Endothelial cell of umbilical vein (primary cell): ENCODE measurements around the gene SERPIND1.

Experiments used
- CTCF ChIP-seq, 2 donors: IDR thresholded peaks; 1 replicate in 1 of 2; 2 replicates in 1 of 2; pipeline ENCODE4 v1.5.1; 2011; ENCODE audit warnings: low read length in 2 of 2, mild to moderate bottlenecking in 2 of 2, moderate library complexity in 2 of 2, control low read depth in 1 of 2, inconsistent platforms in 1 of 2, low read depth in 1 of 2; ENCODE audit not compliant: insufficient read depth in 1 of 2; ENCODE audit errors: extremely low read depth in 1 of 2
- EZH2 ChIP-seq: IDR thresholded peaks from 2 replicates; pipeline ENCODE4 v1.6.1; 2012; ENCODE audit warnings: borderline replicate concordance, low read depth, mild to moderate bottlenecking, moderate library complexity, low read length, inconsistent platforms; ENCODE audit not compliant: severe bottlenecking
- FOS ChIP-seq: IDR thresholded peaks from 2 replicates; pipeline ENCODE4 v1.6.1; 2011; ENCODE audit warnings: mild to moderate bottlenecking, low read length, moderate library complexity, borderline replicate concordance; ENCODE audit not compliant: insufficient read depth
- JUN ChIP-seq: IDR thresholded peaks from 2 replicates; pipeline ENCODE4 v1.6.1; 2011; ENCODE audit warnings: borderline replicate concordance, low read depth; ENCODE audit not compliant: insufficient read length, insufficient read depth
- MAX ChIP-seq: IDR thresholded peaks from 2 replicates; pipeline ENCODE4 v1.6.1; 2011; ENCODE audit not compliant: insufficient read depth, insufficient read length
- MYC ChIP-seq: IDR thresholded peaks from one replicate; pipeline ENCODE4 v1.6.1; 2011; ENCODE audit warnings: mild to moderate bottlenecking, low read depth, low read length
- POLR2A ChIP-seq: IDR thresholded peaks from 2 replicates; pipeline ENCODE4 v1.6.1; 2012; ENCODE audit warnings: low read depth, mild to moderate bottlenecking, control low read depth, low read length
- POLR2AphosphoS5 ChIP-seq: IDR thresholded peaks from 2 replicates; pipeline ENCODE4 v1.6.1; 2012; ENCODE audit warnings: low read depth, mild to moderate bottlenecking, control low read depth, low read length, moderate library complexity; ENCODE audit not compliant: insufficient read depth

GRCh38 chr22:20818471-20818870 lies 44.6 kb downstream of the SERPIND1 start:
- TF ChIP-seq CTCF (IDR thresholded peaks at IDR 0.05; ENCODE audit: extremely low read depth in 1 of 2, insufficient read depth in 1 of 2, low read depth in 1 of 2, low read length in 2 of 2) (no peak), MYC (no peak), POLR2A (no peak), POLR2AphosphoS5 (no peak), EZH2 (no peak), FOS (no peak), JUN (no peak), MAX (no peak)
